Tibial artery (tissue), 4 donors: Measurements from ENCODE around the gene PPP1R14C.
"Not testable (repeated sequence)": the region's sequence is repeated elsewhere in the genome, so short reads cannot be mapped to it uniquely, and the experiment has no call there.

Source experiments
- DNase-seq, 2 donors: peaks; one replicate each; pipeline ENCODE4 v3.0.0-alpha.2; 2019
- H3K27ac ChIP-seq, 2 donors: fragments of 200-600 bp; sonication (generic) in 1 of 2; 1 replicate in 1 of 2; 2 replicates in 1 of 2; pipeline ENCODE4 v1.5.1; 2018 to 2019; ENCODE audit warnings: mild to moderate bottlenecking in 1 of 2
- H3K27me3 ChIP-seq, 2 donors: fragments of 200-600 bp; sonication (generic) in 1 of 2; one replicate each; pipeline versions ENCODE4 v1.5.1 to v1.6.0; 2016 to 2019
- H3K36me3 ChIP-seq, 3 donors: fragments of 200-600 bp; sonication (generic) in 2 of 3; one replicate each; pipeline ENCODE4 v1.5.1; 2016 to 2019; ENCODE audit warnings: mild to moderate bottlenecking in 2 of 3
- H3K4me1 ChIP-seq, 4 donors: fragments of 200-600 bp; sonication (generic) in 2 of 4; 1 replicate in 3 of 4; 2 replicates in 1 of 4; pipeline ENCODE4 v1.5.1; 2016 to 2019
- H3K4me3 ChIP-seq, 2 donors: fragments of 200-600 bp; sonication (generic) in 1 of 2; 1 replicate in 1 of 2; 2 replicates in 1 of 2; pipeline ENCODE4 v1.5.1; 2018 to 2019; ENCODE audit warnings: mild to moderate bottlenecking in 2 of 2
- H3K9me3 ChIP-seq, 3 donors: fragments of 200-600 bp; sonication (generic) in 1 of 3; one replicate each; pipeline ENCODE4 v1.5.1; 2016 to 2019
- intact Hi-C: fragments of 100-400 bp; cut with DNase I; formaldehyde crosslinking; loops from one replicate; pipeline ENCODE4 v1.15.0; 2023; ENCODE audit warnings: low total_unique reads
- TF ChIP-seq, protein P1 (sequence below), 2 experiments: fragments of 200-600 bp in 1 of 2; fragments of 450-650 bp in 1 of 2; IDR thresholded peaks; one replicate each; pipeline ENCODE4 v1.5.1; 2017 to 2019; ENCODE audit warnings: antibody characterized with exemption in 2 of 2, mild to moderate bottlenecking in 1 of 2, moderate library complexity in 1 of 2

Gene PPP1R14C

DNA sequence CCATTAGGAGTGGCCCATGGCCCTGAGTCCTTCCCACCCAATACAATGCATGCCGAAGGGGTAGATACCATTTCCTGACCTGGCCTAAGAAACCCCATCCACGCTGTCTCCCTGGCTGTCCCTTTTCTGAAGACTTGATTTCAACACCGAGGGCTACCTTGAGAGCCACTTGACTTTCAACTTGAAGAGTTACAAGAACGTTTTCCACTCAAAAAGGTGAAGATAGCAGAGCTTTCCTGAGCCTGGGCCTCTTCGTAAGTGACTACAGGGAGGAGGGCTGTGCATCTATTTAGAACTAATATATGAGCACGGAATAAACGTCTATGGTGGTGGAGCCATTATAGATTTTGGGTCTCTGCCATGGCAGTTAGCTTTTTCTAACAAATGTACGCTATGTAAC is 14.4 kb upstream of the PPP1R14C start:
- Histone ChIP-seq H3K36me3 (no peaks in the 10 kb centered on the region), H3K27me3 (peaks cover 0 to 11% of the 10 kb centered on the region in 2 donors), H3K27ac (no peak overlapping the region), H3K9me3 (no peaks in the 10 kb centered on the region), H3K4me3 (no peak overlapping the region), H3K4me1 (no peaks in the 10 kb centered on the region)
- intact Hi-C loops: no loop called here
- DNase-seq: no peak
- TF ChIP-seq, protein P1, sequence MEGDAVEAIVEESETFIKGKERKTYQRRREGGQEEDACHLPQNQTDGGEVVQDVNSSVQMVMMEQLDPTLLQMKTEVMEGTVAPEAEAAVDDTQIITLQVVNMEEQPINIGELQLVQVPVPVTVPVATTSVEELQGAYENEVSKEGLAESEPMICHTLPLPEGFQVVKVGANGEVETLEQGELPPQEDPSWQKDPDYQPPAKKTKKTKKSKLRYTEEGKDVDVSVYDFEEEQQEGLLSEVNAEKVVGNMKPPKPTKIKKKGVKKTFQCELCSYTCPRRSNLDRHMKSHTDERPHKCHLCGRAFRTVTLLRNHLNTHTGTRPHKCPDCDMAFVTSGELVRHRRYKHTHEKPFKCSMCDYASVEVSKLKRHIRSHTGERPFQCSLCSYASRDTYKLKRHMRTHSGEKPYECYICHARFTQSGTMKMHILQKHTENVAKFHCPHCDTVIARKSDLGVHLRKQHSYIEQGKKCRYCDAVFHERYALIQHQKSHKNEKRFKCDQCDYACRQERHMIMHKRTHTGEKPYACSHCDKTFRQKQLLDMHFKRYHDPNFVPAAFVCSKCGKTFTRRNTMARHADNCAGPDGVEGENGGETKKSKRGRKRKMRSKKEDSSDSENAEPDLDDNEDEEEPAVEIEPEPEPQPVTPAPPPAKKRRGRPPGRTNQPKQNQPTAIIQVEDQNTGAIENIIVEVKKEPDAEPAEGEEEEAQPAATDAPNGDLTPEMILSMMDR (IDR thresholded peaks at IDR 0.05): no peak

DNA sequence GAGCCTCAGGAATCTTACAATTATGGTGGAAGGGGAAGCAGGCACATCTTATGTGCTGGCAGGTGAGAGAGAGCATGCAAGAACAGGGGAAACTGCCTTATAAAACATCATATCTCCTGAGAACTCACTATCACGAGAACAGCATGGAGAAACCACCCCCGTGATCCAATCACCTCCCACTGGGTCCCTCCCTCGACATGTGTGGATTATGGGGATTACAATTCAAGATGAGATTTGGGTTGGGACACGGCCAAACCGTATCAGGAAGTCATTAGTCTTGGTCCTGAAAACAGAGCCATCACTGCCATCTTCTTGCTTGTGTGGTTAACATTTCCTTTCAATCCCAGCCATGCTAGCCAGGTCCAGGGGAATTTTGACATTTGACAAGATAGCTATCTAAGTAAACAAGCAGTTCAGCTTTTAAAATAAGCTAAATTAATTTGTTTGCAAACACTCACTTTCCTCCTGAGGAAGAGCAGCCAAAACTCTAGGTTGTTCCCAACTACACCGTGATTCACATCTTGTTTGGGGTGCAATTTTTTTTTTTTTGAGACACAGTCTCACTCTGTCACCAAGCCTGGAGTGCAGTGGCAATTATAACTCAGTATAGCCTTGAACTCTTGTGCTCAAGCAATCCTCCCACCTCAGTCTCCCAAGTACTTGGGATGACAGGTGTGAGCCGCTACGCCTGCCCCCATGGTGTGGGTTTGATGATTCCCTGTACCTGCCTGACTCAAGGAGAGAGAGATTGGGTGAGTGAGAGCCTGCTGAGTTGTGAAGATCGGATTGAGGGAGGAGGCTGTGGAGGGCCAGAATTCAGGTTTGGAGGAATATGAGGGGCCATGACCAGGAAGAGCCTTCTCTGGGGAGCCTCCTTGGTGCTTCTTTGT is 13.0 kb upstream of the PPP1R14C start:
- intact Hi-C loops: no loop called here
- TF ChIP-seq, protein P1 (IDR thresholded peaks at IDR 0.05): no peak

DNA sequence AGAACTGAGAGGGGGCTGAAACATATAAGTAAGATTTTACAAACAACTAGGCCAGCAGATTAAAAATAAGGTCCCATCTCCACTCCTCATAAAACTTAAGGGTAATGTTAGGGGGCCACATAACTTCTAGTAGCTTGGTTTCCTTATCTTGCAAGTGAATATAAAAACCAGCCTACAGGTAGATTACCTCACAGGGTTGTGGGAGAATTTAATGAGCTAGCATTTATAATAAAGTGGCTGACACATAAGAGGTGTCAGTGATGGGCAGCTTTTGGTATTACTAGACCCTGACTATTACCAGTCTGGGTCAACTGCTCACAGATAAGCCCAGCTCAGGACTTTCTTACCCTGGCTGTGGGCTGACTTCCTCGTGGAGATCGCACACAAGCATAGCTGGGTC is 9.2 kb upstream of the PPP1R14C start:
- no peaks in the 10 kb centered on the region for H3K9me3 ChIP-seq
- H3K4me3 ChIP-seq: no peak overlapping the region
- H3K27me3 ChIP-seq: peaks cover 0 to 5% of the 10 kb centered on the region in 2 donors
- no peaks in the 10 kb centered on the region for H3K4me1 ChIP-seq
- no peak overlapping the region for H3K27ac ChIP-seq
- no peak for DNase-seq
- H3K36me3 ChIP-seq: no peaks in the 10 kb centered on the region
- intact Hi-C loops: no loop called here
- TF ChIP-seq, protein P1 (IDR thresholded peaks at IDR 0.05): no peak

More for the DNA sequence above, 13.0 kb upstream of the PPP1R14C start:
- Histone ChIP-seq H3K4me3 (no peak overlapping the region), H3K9me3 (no peaks in the 10 kb centered on the region), H3K4me1 (no peaks in the 10 kb centered on the region), H3K36me3 (no peaks in the 10 kb centered on the region), H3K27ac (no peak overlapping the region), H3K27me3 (peaks cover 0 to 11% of the 10 kb centered on the region in 2 donors)
- DNase-seq: no peak

DNA sequence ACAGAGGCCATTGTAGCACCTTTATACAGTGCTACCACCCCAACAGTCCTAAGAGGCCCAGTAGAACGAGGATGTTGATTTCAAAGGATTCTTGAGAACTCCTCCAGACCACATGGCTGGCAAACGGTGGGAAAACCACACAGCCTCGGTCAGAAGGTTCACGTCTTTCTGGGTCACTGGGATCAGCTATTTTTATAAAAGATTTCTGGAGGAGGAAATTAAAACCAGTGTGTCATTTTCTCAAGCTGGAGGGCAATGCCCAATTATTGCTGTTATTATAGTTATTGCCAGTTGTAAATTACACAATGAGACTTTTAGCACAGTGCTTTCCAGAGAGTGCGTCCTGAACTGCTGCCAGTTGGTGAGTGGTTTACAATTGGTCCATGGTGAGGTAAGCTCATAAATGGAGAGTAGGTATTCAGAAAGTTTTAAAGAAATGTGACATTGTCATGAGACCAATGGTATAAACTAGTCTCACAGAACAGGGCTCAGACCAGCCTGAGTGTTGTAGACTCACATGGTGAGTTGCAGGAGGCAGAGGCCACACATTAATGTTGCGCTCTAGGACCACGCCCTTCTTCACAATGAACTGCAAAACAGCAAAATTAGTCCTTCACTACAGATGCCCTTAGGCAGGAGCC is 8.4 kb upstream of the PPP1R14C start:
- intact Hi-C loops: no loop called here
- Histone ChIP-seq H3K27ac (no peak overlapping the region), H3K27me3 (peaks cover 0 to 5% of the 10 kb centered on the region in 2 donors), H3K4me3 (no peak overlapping the region), H3K4me1 (no peaks in the 10 kb centered on the region), H3K9me3 (no peaks in the 10 kb centered on the region), H3K36me3 (no peaks in the 10 kb centered on the region)
- no peak for DNase-seq
- TF ChIP-seq, protein P1 (IDR thresholded peaks at IDR 0.05): no peak

DNA sequence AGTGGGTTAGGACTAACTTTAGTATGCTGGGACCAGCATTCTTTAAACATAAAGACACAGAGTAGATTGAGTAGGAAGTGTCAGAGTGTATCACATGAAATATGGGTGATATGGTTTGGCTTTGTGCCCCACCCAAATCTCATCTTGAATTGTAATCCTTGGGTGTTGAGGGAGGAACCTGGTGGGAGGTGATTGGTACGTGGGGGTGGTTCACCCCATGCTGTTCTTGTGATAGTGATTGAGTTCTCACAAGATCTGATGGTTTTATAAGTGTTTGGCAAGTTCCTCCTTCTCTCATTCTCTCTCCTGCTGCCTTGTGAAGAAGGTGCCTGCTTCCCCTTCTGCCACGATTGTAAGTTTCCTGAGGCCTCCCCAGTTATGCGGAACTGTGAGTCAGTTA is 5.1 kb upstream of the PPP1R14C start:
- H3K36me3 ChIP-seq, intact Hi-C loops, H3K4me3 ChIP-seq, H3K27ac ChIP-seq, DNase-seq, H3K9me3 ChIP-seq: not testable (repeated sequence)
- Histone ChIP-seq H3K4me1 (peaks cover 0 to 10% (median 8%) of the 10 kb centered on the region in 4 donors), H3K27me3 (peaks cover 0 to 26% of the 10 kb centered on the region in 2 donors)

DNA sequence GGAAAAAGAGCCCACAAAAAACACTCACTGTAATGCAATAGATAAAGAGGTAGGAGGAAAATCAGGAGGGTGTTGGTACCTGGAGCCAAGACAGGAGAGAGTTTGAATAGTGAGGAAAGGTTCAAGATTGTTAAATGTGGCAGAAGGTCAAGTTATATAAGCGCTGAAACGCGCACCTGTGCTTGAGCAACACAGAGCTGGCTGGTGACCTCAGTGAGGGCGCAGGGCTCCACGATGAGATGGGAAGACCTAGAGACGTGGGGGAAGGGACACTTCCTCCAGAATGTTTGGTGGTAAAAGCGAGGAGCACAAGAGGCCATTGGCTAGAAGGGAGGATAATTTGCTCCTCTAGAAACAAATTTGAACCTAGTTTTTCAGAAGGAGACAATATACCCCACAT is 4.2 kb upstream of the PPP1R14C start:
- no peak overlapping the region for H3K4me3 ChIP-seq
- no peaks in the 10 kb centered on the region for H3K36me3 ChIP-seq
- intact Hi-C loops: no loop called here
- no peaks in the 10 kb centered on the region for H3K9me3 ChIP-seq
- peaks cover 0 to 35% of the 10 kb centered on the region in 2 donors for H3K27me3 ChIP-seq
- DNase-seq: no peak
- TF ChIP-seq, protein P1 (IDR thresholded peaks at IDR 0.05): no peak
- H3K4me1 ChIP-seq: peaks cover 0 to 20% (median 16%) of the 10 kb centered on the region in 4 donors
- H3K27ac ChIP-seq: no peak overlapping the region
